Measurements from ENCODE around the gene CASP6.

The CASP6 gene

DNA sequence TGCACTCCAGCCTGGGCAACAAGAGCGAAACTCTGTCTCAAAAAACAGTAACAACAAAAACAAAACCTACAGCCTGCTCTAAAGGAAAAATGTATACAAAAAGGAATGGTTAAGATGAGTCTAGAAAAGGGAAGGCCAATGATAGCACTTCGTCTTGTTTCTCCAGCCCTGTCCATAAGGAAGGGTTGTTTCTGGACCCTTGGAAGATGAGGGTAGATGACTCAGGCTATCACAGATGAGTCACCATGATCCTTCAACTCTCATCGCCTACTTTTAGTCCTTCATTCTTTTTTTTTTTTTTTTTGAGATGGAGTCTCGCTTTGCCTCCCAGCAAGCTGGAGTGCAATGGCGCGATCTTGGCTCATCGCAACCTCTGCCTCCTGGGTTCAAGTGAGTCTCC is 17.8 kb upstream of the CASP6 start:
- ChIA-PET POLR2A (ENCODE audit: low non-redundant PET) (no interaction called here), CTCF (no interaction called here)
- DNase-seq (ENCODE audit: low spot score): peak; percentile 50
- TF ChIP-seq, protein P1, sequence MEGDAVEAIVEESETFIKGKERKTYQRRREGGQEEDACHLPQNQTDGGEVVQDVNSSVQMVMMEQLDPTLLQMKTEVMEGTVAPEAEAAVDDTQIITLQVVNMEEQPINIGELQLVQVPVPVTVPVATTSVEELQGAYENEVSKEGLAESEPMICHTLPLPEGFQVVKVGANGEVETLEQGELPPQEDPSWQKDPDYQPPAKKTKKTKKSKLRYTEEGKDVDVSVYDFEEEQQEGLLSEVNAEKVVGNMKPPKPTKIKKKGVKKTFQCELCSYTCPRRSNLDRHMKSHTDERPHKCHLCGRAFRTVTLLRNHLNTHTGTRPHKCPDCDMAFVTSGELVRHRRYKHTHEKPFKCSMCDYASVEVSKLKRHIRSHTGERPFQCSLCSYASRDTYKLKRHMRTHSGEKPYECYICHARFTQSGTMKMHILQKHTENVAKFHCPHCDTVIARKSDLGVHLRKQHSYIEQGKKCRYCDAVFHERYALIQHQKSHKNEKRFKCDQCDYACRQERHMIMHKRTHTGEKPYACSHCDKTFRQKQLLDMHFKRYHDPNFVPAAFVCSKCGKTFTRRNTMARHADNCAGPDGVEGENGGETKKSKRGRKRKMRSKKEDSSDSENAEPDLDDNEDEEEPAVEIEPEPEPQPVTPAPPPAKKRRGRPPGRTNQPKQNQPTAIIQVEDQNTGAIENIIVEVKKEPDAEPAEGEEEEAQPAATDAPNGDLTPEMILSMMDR (conservative IDR thresholded peaks at IDR 0.05; ENCODE audit: low read depth): no peak
- no peak overlapping the region for H3K27ac ChIP-seq

DNA sequence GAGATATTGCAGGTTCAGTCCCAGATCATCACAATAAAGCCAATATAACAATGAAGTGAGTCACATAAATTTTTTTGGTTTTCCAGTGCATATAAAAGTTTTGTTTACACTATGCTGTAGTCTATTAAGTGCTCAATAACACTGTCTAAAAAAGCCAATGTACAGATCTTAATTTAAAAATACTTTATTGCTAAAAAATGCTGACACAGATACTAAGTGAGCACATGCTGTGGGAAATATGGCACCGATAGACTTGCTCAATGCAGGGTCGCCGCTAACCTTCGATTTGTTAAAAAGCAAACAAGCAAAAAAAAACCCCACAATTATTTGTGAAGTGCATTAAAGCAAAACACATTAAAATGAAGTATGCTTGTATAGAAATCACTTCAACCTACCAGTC is 16.4 kb upstream of the CASP6 start:
- DNase-seq (ENCODE audit: low spot score): no peak
- ChIA-PET POLR2A (ENCODE audit: low non-redundant PET) (no interaction called here), CTCF (no interaction called here)
- TF ChIP-seq, protein P1 (conservative IDR thresholded peaks at IDR 0.05; ENCODE audit: low read depth): no peak
- H3K27ac ChIP-seq: no peak overlapping the region

DNA sequence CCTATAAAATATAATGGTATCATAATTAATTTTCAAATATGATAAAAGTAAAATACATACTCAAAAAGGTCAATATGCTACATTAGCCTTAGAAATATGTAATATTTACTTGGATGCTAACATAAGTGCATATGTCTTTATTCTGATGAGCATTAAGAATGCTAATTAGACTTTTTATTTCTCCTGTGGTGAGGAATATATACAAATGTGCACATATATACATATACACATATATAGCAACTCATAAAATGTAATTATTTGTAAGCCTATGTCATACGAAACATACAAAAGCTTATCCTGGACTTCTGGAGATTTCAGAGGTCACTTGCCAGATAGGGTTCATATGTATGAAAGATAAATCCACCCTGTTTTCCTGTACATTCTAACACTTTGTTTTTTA is 15.5 kb upstream of the CASP6 start:
- no peak for DNase-seq (ENCODE audit: low spot score)
- no peak overlapping the region for H3K27ac ChIP-seq
- ChIA-PET CTCF (interaction anchor here (1.0 kb wide), 1 partner anchor 22 kb away, joined by 4 read pairs; no protein-coding TSS in a partner anchor), POLR2A (ENCODE audit: low non-redundant PET) (no interaction called here)
- TF ChIP-seq, protein P1 (conservative IDR thresholded peaks at IDR 0.05; ENCODE audit: low read depth): no peak

DNA sequence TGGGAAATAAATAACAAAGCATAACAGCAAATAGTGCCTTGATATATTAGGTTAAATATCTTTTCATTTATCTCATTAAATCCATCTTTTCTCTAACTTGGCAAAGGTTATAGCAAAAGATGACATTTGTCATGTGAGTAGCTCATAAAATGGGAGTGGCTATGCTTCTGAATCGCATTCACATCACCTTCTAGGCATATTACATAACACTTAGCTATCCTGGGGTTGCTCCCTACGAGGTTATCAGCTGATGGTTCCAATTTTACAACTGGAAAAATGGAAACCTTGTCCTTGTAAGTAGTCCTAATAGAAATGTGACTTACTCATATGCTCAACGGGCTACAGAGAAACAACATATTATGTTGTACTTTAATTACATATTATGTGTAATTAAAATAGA is 10.3 kb upstream of the CASP6 start:
- no peak for DNase-seq (ENCODE audit: low spot score)
- TF ChIP-seq, protein P1 (conservative IDR thresholded peaks at IDR 0.05; ENCODE audit: low read depth): no peak
- ChIA-PET POLR2A (ENCODE audit: low non-redundant PET) (no interaction called here), CTCF (interaction anchor here (0.7 kb wide), 1 partner anchor 10 kb away, joined by 4 read pairs; the partner anchor contains the start of gene CASP6)
- H3K27ac ChIP-seq: no peak overlapping the region

DNA sequence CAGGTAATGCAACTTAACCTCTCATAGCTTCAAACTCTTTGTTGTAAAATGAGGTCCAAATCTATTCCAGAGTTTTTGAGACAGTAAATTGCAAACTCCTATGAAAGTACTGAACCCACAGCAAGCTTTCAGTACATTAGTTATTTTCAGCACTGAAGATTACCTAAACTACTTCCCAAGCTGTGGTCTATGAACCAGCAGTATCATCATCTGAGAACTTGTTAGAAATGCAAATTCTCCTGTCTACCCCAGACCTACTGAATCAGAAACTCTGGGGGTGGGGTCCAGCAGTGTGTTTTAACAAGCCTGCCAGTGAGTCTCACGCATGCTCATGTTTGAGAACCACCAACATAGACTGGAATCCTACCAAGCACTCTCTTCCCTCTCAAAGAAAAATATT is 5.7 kb upstream of the CASP6 start:
- ChIA-PET CTCF (no interaction called here), POLR2A (ENCODE audit: low non-redundant PET) (no interaction called here)
- TF ChIP-seq, protein P1 (conservative IDR thresholded peaks at IDR 0.05; ENCODE audit: low read depth): no peak
- DNase-seq (ENCODE audit: low spot score): no peak
- no peak overlapping the region for H3K27ac ChIP-seq

DNA sequence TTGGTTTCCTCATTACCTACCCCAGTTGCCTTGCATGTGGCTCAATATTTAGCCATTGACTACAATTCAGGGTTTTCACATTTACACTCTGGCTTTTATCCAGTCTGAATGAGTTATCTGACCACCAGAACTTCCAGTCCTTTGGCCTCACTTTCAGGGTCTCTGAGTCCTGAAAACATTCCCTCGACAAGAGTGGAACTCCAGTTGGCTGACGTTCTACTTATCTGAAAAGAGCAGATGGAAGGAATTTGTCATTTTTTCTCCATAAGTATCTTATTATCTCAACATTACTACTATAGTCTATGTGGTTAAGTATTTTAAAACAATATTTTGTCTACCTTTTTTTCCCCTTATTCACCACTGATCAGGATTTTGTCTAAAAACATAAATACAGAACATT is 5.2 kb upstream of the CASP6 start:
- TF ChIP-seq, protein P1 (conservative IDR thresholded peaks at IDR 0.05; ENCODE audit: low read depth): no peak
- no peak overlapping the region for H3K27ac ChIP-seq
- CTCF ChIA-PET: no interaction called here
- no peak for DNase-seq (ENCODE audit: low spot score)
- POLR2A ChIA-PET (ENCODE audit: low non-redundant PET): no interaction called here
